ENCODE data around the gene AP5S1. TPM values are rescaled to one million over a fixed set of nuclear protein-coding genes. Genes with fewer than 3 reads are reported as not detected.
A peak's percentile ranks its signal among the peaks of the same experiment; 100 is the strongest.

The AP5S1 gene
- total and polyA plus RNA-seq, 10 donors = 5.3 to 19.0 (median 13.7) TPM

- Histone ChIP-seq H3K4me1 (peaks cover 36 to 99% (median 79%) of the 10 kb centered on the region in 6 donors), H3K27ac (peak overlapping the region in 6 of 8 donors; percentile 31 to 99 (median 96))
Observed at GRCh38 chr20:3800878-3801260, 19.5 kb upstream of the AP5S1 start.

GRCh38 chr20:3801299-3801698, 19.0 kb upstream of the AP5S1 start:
- H3K27ac ChIP-seq = peak overlapping the region; percentile 31 to 99 (median 53)
- WGBS, 5 donors = 86 to 94% (median 90%) methylated on average over 4 of the region's 4 CpGs
- H3K9me3 ChIP-seq = no peaks in the 10 kb centered on the region
- intact Hi-C loops (cut with DNase I; ENCODE audit: low total_unique reads) = no loop called here
- H3K4me1 ChIP-seq = peaks cover 36 to 100% (median 83%) of the 10 kb centered on the region in 6 donors
- H3K4me3 ChIP-seq = no peak overlapping the region
- H3K27me3 ChIP-seq (replicated peaks in 1 of 7) = no peaks in the 10 kb centered on the region
- peaks cover 0 to 81% (median 56%) of the 10 kb centered on the region in 6 donors for H3K36me3 ChIP-seq
- TF ChIP-seq POLR2AphosphoS5 (IDR thresholded peaks at IDR 0.05) = no peak
- DNase-seq = peak; percentile 67

More at GRCh38 chr20:3800878-3801260, 19.5 kb upstream of the AP5S1 start:
- Histone ChIP-seq H3K36me3 (peaks cover 0 to 76% (median 53%) of the 10 kb centered on the region in 6 donors), H3K9me3 (no peaks in the 10 kb centered on the region), H3K4me3 (no peak overlapping the region), H3K27me3 (replicated peaks in 1 of 7) (no peaks in the 10 kb centered on the region)
- 87 to 100% (median 95%) methylated on average over 2 to 8 of the region's 8 CpGs for WGBS, 5 donors
- intact Hi-C loops (cut with DNase I; ENCODE audit: low total_unique reads) = no loop called here
- DNase-seq = peak; percentile 75
- TF ChIP-seq CTCF (IDR thresholded peaks at IDR 0.05 in 8 of 11, conservative IDR thresholded peaks at IDR 0.05 in 3 of 11) (no peak), POLR2AphosphoS5 (IDR thresholded peaks at IDR 0.05) (no peak), POLR2A (IDR thresholded peaks at IDR 0.05) (no peak)

GRCh38 chr20:3801846-3802245, 18.5 kb upstream of the AP5S1 start:
- 84 to 97% (median 89%) methylated on average over 7 to 13 of the region's 13 CpGs for WGBS, 5 donors
- Histone ChIP-seq H3K4me1 (peaks cover 33 to 100% (median 81%) of the 10 kb centered on the region in 6 donors), H3K36me3 (peaks cover 0 to 82% (median 56%) of the 10 kb centered on the region in 6 donors), H3K4me3 (peak overlapping the region in 1 of 8 donors; percentile 5), H3K9me3 (no peaks in the 10 kb centered on the region), H3K27me3 (replicated peaks in 1 of 7) (no peaks in the 10 kb centered on the region), H3K27ac (peak overlapping the region; percentile 14 to 99 (median 53))
- no peak for TF ChIP-seq CTCF (IDR thresholded peaks at IDR 0.05 in 8 of 11, conservative IDR thresholded peaks at IDR 0.05 in 3 of 11)
- no peak for TF ChIP-seq POLR2A (IDR thresholded peaks at IDR 0.05)
- peak; percentile 44 to 76 (median 65) for TF ChIP-seq POLR2AphosphoS5 (IDR thresholded peaks at IDR 0.05)
- intact Hi-C loops (cut with DNase I; ENCODE audit: low total_unique reads) = no loop called here
- peak; percentile 81 for DNase-seq

GRCh38 chr20:3802524-3803239, 17.7 kb upstream of the AP5S1 start:
- 66 to 81% (median 74%) methylated on average over 11 of the region's 11 CpGs for WGBS, 5 donors
- TF ChIP-seq CTCF (IDR thresholded peaks at IDR 0.05 in 8 of 11, conservative IDR thresholded peaks at IDR 0.05 in 3 of 11) (no peak), POLR2A (IDR thresholded peaks at IDR 0.05) (no peak), POLR2AphosphoS5 (IDR thresholded peaks at IDR 0.05) (no peak)
- H3K27ac ChIP-seq = peak overlapping the region; percentile 14 to 99 (median 53)
- H3K36me3 ChIP-seq = peaks cover 0 to 82% (median 56%) of the 10 kb centered on the region in 6 donors
- no peaks in the 10 kb centered on the region for H3K27me3 ChIP-seq (replicated peaks in 1 of 7)
- H3K4me1 ChIP-seq = peaks cover 31 to 100% (median 81%) of the 10 kb centered on the region in 6 donors
- no peak for DNase-seq
- H3K4me3 ChIP-seq = no peak overlapping the region
- intact Hi-C loops (cut with DNase I; ENCODE audit: low total_unique reads) = no loop called here
- H3K9me3 ChIP-seq = no peaks in the 10 kb centered on the region

All from spleen (tissue), 11 donors.